Astrocyte (in vitro differentiated cells and primary cell): ENCODE measurements around the gene ZC3H12A. TPM values are rescaled to one million over a fixed set of nuclear protein-coding genes. Genes with fewer than 3 reads are reported as not detected.
A peak's percentile ranks its signal among the peaks of the same experiment; 100 is the strongest.

Source experiments
- DNase-seq: peaks from one replicate; pipeline ENCODE4 v3.0.0-alpha.2; 2010; ENCODE audit warnings: low read depth
- FAIRE-seq: peaks from 2 replicates; lab custom pipeline; 2011; peaks lifted over from hg19 to GRCh38; lab: Jason Lieb, UNC
- H2AFZ ChIP-seq: 2 replicates; pipeline ENCODE4 v1.6.0; 2012; ENCODE audit warnings: low read depth, low read length, inconsistent platforms
- H3K27ac ChIP-seq: 2 replicates; pipeline ENCODE4 v1.5.1; 2011; ENCODE audit warnings: low read depth, low read length, inconsistent platforms
- H3K27me3 ChIP-seq: 2 replicates; pipeline ENCODE4 v1.6.0; 2011; ENCODE audit warnings: low read length, inconsistent platforms; ENCODE audit not compliant: insufficient read depth
- H3K36me3 ChIP-seq: 2 replicates; pipeline ENCODE4 v1.5.1; 2011; ENCODE audit warnings: low read length, inconsistent platforms; ENCODE audit not compliant: insufficient read depth
- H3K4me1 ChIP-seq: 2 replicates; pipeline ENCODE4 v1.5.1; 2011; ENCODE audit warnings: low read length, inconsistent platforms; ENCODE audit not compliant: insufficient read depth
- H3K4me2 ChIP-seq: 2 replicates; pipeline ENCODE4 v1.6.0; 2012; ENCODE audit warnings: low read length, inconsistent platforms
- H3K4me3 ChIP-seq: 2 replicates; pipeline ENCODE4 v1.5.1; 2011; ENCODE audit warnings: low read depth, mild to moderate bottlenecking, low read length, inconsistent platforms; ENCODE audit not compliant: insufficient read depth
- H3K79me2 ChIP-seq: 2 replicates; pipeline ENCODE4 v1.6.0; 2012; ENCODE audit warnings: mild to moderate bottlenecking, low read length, inconsistent platforms; ENCODE audit not compliant: insufficient read depth
- H3K9ac ChIP-seq: 2 replicates; pipeline ENCODE4 v1.6.0; 2012; ENCODE audit warnings: mild to moderate bottlenecking, low read length, inconsistent platforms
- H3K9me3 ChIP-seq: 2 replicates; pipeline ENCODE4 v1.5.1; 2012; ENCODE audit warnings: low read depth, mild to moderate bottlenecking, low read length, inconsistent platforms; ENCODE audit not compliant: insufficient read depth
- H4K20me1 ChIP-seq: 2 replicates; pipeline ENCODE4 v1.6.0; 2012; ENCODE audit warnings: low read length, inconsistent platforms; ENCODE audit not compliant: insufficient read depth
- H3K27ac Mint-ChIP-seq: one replicate; pipeline ENCODE4 v1.8.0; 2021; ENCODE audit warnings: mild to moderate bottlenecking, mixed read lengths; ENCODE audit not compliant: unreplicated experiment
- H3K27me3 Mint-ChIP-seq: one replicate; pipeline ENCODE4 v1.8.0; 2021; ENCODE audit warnings: low read depth, mixed read lengths; ENCODE audit not compliant: unreplicated experiment
- H3K36me3 Mint-ChIP-seq: one replicate; pipeline ENCODE4 v1.8.0; 2021; ENCODE audit warnings: low read depth, mixed read lengths; ENCODE audit not compliant: unreplicated experiment
- H3K4me1 Mint-ChIP-seq: one replicate; pipeline ENCODE4 v1.8.0; 2021; ENCODE audit warnings: low read depth, mixed read lengths; ENCODE audit not compliant: unreplicated experiment
- H3K4me3 Mint-ChIP-seq: one replicate; pipeline ENCODE4 v1.8.0; 2021; ENCODE audit warnings: mild to moderate bottlenecking, moderate library complexity, mixed read lengths; ENCODE audit not compliant: unreplicated experiment
- H3K9me3 Mint-ChIP-seq: one replicate; pipeline ENCODE4 v1.8.0; 2021; ENCODE audit warnings: mild to moderate bottlenecking, mixed read lengths; ENCODE audit not compliant: unreplicated experiment
- CTCF ChIP-seq: IDR thresholded peaks from 2 replicates; pipeline ENCODE4 v1.5.1; 2011; ENCODE audit warnings: low read depth, mild to moderate bottlenecking, inconsistent platforms, low read length, moderate library complexity; ENCODE audit not compliant: insufficient read depth
- EZH2 ChIP-seq: IDR thresholded peaks from 2 replicates; pipeline ENCODE4 v1.6.1; 2012; ENCODE audit warnings: mild to moderate bottlenecking, low read length, inconsistent platforms; ENCODE audit not compliant: insufficient read depth
- total RNA-seq: library from RNA; stranded (reverse); gene quantifications from 2 replicates; pipeline ENCODE4 v1.2.1, GENCODE V29; 2021

The ZC3H12A gene
- total RNA-seq, 1 donor from 2014 or later: 12.1 TPM

GRCh38 chr1:37483785-37484184 lies 9.4 kb downstream of the ZC3H12A start:
- no peaks in the 10 kb centered on the region for H3K27me3 ChIP-seq
- TF ChIP-seq EZH2 (no peak), CTCF (no peak)
- DNase-seq (no peak), FAIRE-seq (no peak)
- no peaks in the 10 kb centered on the region for H3K27me3 Mint-ChIP-seq
- H3K27ac Mint-ChIP-seq: no peak overlapping the region
- H3K4me3 Mint-ChIP-seq: no peak overlapping the region
- no peak overlapping the region for H3K27ac ChIP-seq
- peaks cover 22% of the 10 kb centered on the region for H3K4me1 Mint-ChIP-seq
- H3K4me1 ChIP-seq: peaks cover 32% of the 10 kb centered on the region
- no peak overlapping the region for H3K4me2 ChIP-seq
- H3K36me3 Mint-ChIP-seq: peaks cover 4% of the 10 kb centered on the region
- H3K9me3 ChIP-seq: no peaks in the 10 kb centered on the region
- no peak overlapping the region for H3K4me3 ChIP-seq
- no peak overlapping the region for H2AFZ ChIP-seq
- H3K9ac ChIP-seq: no peak overlapping the region
- H3K79me2 ChIP-seq: peaks cover 33% of the 10 kb centered on the region
- no peaks in the 10 kb centered on the region for H3K9me3 Mint-ChIP-seq
- peaks cover 31% of the 10 kb centered on the region for H3K36me3 ChIP-seq
- H4K20me1 ChIP-seq: peaks cover 63% of the 10 kb centered on the region

- H3K36me3 Mint-ChIP-seq: peaks cover 4% of the 10 kb centered on the region
- no peak overlapping the region for H3K9ac ChIP-seq
- no peak for FAIRE-seq
These were observed 10.1 kb downstream of the ZC3H12A start for GRCh38 chr1:37484325-37485051.

More at GRCh38 chr1:37484325-37485051, 10.1 kb downstream of the ZC3H12A start:
- Histone ChIP-seq H3K79me2 (peaks cover 26% of the 10 kb centered on the region), H3K27me3 (no peaks in the 10 kb centered on the region), H3K4me1 (peaks cover 25% of the 10 kb centered on the region), H3K9me3 (no peaks in the 10 kb centered on the region), H3K36me3 (peaks cover 35% of the 10 kb centered on the region), H3K4me3 (no peak overlapping the region), H3K4me2 (no peak overlapping the region), H2AFZ (no peak overlapping the region), H4K20me1 (peaks cover 63% of the 10 kb centered on the region), H3K27ac (no peak overlapping the region)
- H3K27me3 Mint-ChIP-seq: no peaks in the 10 kb centered on the region
- no peak for TF ChIP-seq CTCF
- TF ChIP-seq EZH2: no peak
- no peak overlapping the region for H3K4me3 Mint-ChIP-seq
- no peak for DNase-seq
- peaks cover 14% of the 10 kb centered on the region for H3K4me1 Mint-ChIP-seq
- peak overlapping the region; percentile 66 for H3K27ac Mint-ChIP-seq
- H3K9me3 Mint-ChIP-seq: no peaks in the 10 kb centered on the region
